ENCODE data around the gene CLN6. TPM values are rescaled to one million over a fixed set of nuclear protein-coding genes. Genes with fewer than 3 reads are reported as not detected.
A peak's percentile ranks its signal among the peaks of the same experiment; 100 is the strongest.

Gene CLN6
- total RNA-seq, 1 donor from 2014 or later = 19.0 TPM

GRCh38 chr15:68204776-68205557 lies 24.6 kb downstream of the CLN6 start, which contains the start of gene CALML4:
CALML4 (minus strand) TSS chr15:68205332; CDS start chr15:68205247, 85 bp downstream.
- FAIRE-seq (no peak), DNase-seq (ENCODE audit: low read depth) (peak; percentile 23)
- H3K27ac Mint-ChIP-seq (ENCODE audit: unreplicated experiment) = peak within 1 kb of the TSS; percentile 47
- H3K4me1 Mint-ChIP-seq (ENCODE audit: low read depth, unreplicated experiment) = peaks cover 12% of the 10 kb centered on the region
- Histone ChIP-seq H3K79me2 (ENCODE audit: insufficient read depth, low read length) (no peaks in the 10 kb centered on the region), H3K9me3 (ENCODE audit: insufficient read depth, low read depth, low read length) (no peaks in the 10 kb centered on the region), H3K4me1 (ENCODE audit: insufficient read depth, low read length) (peaks cover 5% of the 10 kb centered on the region), H3K27me3 (ENCODE audit: insufficient read depth, low read length) (no peaks in the 10 kb centered on the region), H4K20me1 (ENCODE audit: insufficient read depth, low read length) (peaks cover 12% of the 10 kb centered on the region), H2AFZ (ENCODE audit: low read depth, low read length) (no peak within 1 kb of the TSS), H3K9ac (ENCODE audit: low read length) (no peak within 1 kb of the TSS), H3K4me2 (ENCODE audit: low read length) (no peak within 1 kb of the TSS), H3K27ac (ENCODE audit: low read depth, low read length) (no peak within 1 kb of the TSS), H3K4me3 (ENCODE audit: insufficient read depth, low read depth, low read length) (no peak within 1 kb of the TSS), H3K36me3 (ENCODE audit: insufficient read depth, low read length) (no peaks in the 10 kb centered on the region)
- TF ChIP-seq, protein P1, sequence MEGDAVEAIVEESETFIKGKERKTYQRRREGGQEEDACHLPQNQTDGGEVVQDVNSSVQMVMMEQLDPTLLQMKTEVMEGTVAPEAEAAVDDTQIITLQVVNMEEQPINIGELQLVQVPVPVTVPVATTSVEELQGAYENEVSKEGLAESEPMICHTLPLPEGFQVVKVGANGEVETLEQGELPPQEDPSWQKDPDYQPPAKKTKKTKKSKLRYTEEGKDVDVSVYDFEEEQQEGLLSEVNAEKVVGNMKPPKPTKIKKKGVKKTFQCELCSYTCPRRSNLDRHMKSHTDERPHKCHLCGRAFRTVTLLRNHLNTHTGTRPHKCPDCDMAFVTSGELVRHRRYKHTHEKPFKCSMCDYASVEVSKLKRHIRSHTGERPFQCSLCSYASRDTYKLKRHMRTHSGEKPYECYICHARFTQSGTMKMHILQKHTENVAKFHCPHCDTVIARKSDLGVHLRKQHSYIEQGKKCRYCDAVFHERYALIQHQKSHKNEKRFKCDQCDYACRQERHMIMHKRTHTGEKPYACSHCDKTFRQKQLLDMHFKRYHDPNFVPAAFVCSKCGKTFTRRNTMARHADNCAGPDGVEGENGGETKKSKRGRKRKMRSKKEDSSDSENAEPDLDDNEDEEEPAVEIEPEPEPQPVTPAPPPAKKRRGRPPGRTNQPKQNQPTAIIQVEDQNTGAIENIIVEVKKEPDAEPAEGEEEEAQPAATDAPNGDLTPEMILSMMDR (IDR thresholded peaks at IDR 0.05; ENCODE audit: insufficient read depth, low read depth, low read length) = no peak
- no peak for TF ChIP-seq EZH2 (IDR thresholded peaks at IDR 0.05; ENCODE audit: insufficient read depth, low read length)
- H3K4me3 Mint-ChIP-seq (ENCODE audit: unreplicated experiment) = no peak within 1 kb of the TSS
- H3K9me3 Mint-ChIP-seq (ENCODE audit: unreplicated experiment) = no peaks in the 10 kb centered on the region
- H3K36me3 Mint-ChIP-seq (ENCODE audit: low read depth, unreplicated experiment) = peaks cover 2% of the 10 kb centered on the region
- no peaks in the 10 kb centered on the region for H3K27me3 Mint-ChIP-seq (ENCODE audit: low read depth, unreplicated experiment)

- Histone ChIP-seq H3K4me3 (ENCODE audit: insufficient read depth, low read depth, low read length) (no peak overlapping the region), H3K4me1 (ENCODE audit: insufficient read depth, low read length) (no peaks in the 10 kb centered on the region), H4K20me1 (ENCODE audit: insufficient read depth, low read length) (peaks cover 8% of the 10 kb centered on the region), H3K27ac (ENCODE audit: low read depth, low read length) (no peak overlapping the region), H3K9me3 (ENCODE audit: insufficient read depth, low read depth, low read length) (no peaks in the 10 kb centered on the region), H3K79me2 (ENCODE audit: insufficient read depth, low read length) (no peaks in the 10 kb centered on the region), H3K9ac (ENCODE audit: low read length) (no peak overlapping the region), H3K4me2 (ENCODE audit: low read length) (no peak overlapping the region), H3K36me3 (ENCODE audit: insufficient read depth, low read length) (no peaks in the 10 kb centered on the region), H3K27me3 (ENCODE audit: insufficient read depth, low read length) (no peaks in the 10 kb centered on the region), H2AFZ (ENCODE audit: low read depth, low read length) (no peak overlapping the region)
- no peaks in the 10 kb centered on the region for H3K9me3 Mint-ChIP-seq (ENCODE audit: unreplicated experiment)
- TF ChIP-seq EZH2 (IDR thresholded peaks at IDR 0.05; ENCODE audit: insufficient read depth, low read length) = no peak
- TF ChIP-seq, protein P1 (IDR thresholded peaks at IDR 0.05; ENCODE audit: insufficient read depth, low read depth, low read length) = no peak
- H3K36me3 Mint-ChIP-seq (ENCODE audit: low read depth, unreplicated experiment) = peaks cover 4% of the 10 kb centered on the region
- no peak overlapping the region for H3K4me3 Mint-ChIP-seq (ENCODE audit: unreplicated experiment)
- FAIRE-seq (no peak), DNase-seq (ENCODE audit: low read depth) (no peak)
- H3K4me1 Mint-ChIP-seq (ENCODE audit: low read depth, unreplicated experiment) = peaks cover 11% of the 10 kb centered on the region
- no peak overlapping the region for H3K27ac Mint-ChIP-seq (ENCODE audit: unreplicated experiment)
- no peaks in the 10 kb centered on the region for H3K27me3 Mint-ChIP-seq (ENCODE audit: low read depth, unreplicated experiment)
Measured at GRCh38 chr15:68204361-68204760, 25.2 kb downstream of the CLN6 start.

DNA sequence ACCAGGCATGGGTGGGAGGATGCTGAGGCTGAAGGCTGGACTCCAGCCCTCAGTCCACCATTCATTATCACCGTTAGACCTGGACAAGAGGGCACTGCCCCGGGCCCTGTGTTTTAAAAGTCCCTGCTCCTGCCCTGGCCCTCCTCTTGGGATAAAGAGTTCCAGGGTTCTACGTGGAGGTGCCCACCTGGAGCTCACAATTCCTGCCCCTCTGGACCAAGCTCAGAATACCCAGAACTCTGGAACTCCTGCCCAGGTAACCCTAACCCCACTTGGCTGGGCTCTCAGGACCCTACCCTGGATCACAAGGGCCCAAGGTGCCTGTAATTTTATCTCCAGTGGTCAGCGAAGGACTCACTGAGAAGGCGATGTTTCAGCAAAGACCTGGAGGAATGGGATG lies 25.6 kb downstream of the CLN6 start:
- Mint-ChIP-seq H3K9me3 (ENCODE audit: unreplicated experiment) (no peaks in the 10 kb centered on the region), H3K4me1 (ENCODE audit: low read depth, unreplicated experiment) (peaks cover 11% of the 10 kb centered on the region), H3K27ac (ENCODE audit: unreplicated experiment) (no peak overlapping the region), H3K27me3 (ENCODE audit: low read depth, unreplicated experiment) (no peaks in the 10 kb centered on the region), H3K36me3 (ENCODE audit: low read depth, unreplicated experiment) (peaks cover 4% of the 10 kb centered on the region), H3K4me3 (ENCODE audit: unreplicated experiment) (no peak overlapping the region)
- Histone ChIP-seq H3K36me3 (ENCODE audit: insufficient read depth, low read length) (no peaks in the 10 kb centered on the region), H3K9ac (ENCODE audit: low read length) (no peak overlapping the region), H3K4me2 (ENCODE audit: low read length) (no peak overlapping the region), H3K9me3 (ENCODE audit: insufficient read depth, low read depth, low read length) (no peaks in the 10 kb centered on the region), H3K4me3 (ENCODE audit: insufficient read depth, low read depth, low read length) (no peak overlapping the region), H3K27me3 (ENCODE audit: insufficient read depth, low read length) (no peaks in the 10 kb centered on the region), H3K27ac (ENCODE audit: low read depth, low read length) (no peak overlapping the region), H4K20me1 (ENCODE audit: insufficient read depth, low read length) (peaks cover 6% of the 10 kb centered on the region), H2AFZ (ENCODE audit: low read depth, low read length) (no peak overlapping the region), H3K4me1 (ENCODE audit: insufficient read depth, low read length) (no peaks in the 10 kb centered on the region), H3K79me2 (ENCODE audit: insufficient read depth, low read length) (no peaks in the 10 kb centered on the region)
- no peak for DNase-seq (ENCODE audit: low read depth)
- TF ChIP-seq EZH2 (IDR thresholded peaks at IDR 0.05; ENCODE audit: insufficient read depth, low read length) = no peak
- TF ChIP-seq, protein P1 (IDR thresholded peaks at IDR 0.05; ENCODE audit: insufficient read depth, low read depth, low read length) = no peak
- no peak for FAIRE-seq
